ENCODE results near the gene HSF4.

HSF4 gene

DNA sequence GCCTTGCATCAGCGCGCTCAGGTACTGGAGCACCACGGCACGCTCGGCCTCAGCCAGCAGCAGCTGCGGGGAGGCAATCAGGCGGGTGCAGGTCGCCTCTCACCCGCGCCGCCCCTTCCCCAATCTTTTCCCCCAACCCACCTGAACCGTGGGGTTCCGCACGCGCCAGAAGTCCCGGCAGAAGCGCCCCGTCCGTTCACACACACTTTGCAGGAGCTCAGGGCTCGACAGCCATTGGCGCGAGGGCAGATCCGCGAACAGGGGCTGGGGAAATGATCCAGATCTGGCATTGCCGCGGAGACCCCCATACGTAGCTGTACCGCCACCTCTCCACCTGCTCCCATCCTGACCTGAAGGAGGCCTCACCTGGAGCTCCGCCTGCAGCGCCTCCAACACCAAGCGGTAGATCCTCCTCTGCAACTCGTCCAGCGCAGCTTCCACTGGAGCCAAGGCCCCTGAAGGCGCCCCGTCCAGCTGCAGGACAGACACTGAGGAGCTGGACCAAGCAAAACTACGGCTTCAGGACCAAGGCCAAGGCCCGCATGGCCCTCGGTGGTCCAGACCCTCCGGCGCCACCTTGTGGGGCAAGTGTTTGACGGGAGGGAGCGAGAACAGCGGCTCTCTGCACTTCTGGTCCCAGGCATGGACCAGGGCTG is 20.6 kb downstream of the HSF4 start:
- peak; percentile 72 for DNase-seq (ENCODE audit: low spot score)

- no peak for DNase-seq (ENCODE audit: low spot score)
These were observed 21.1 kb downstream of the HSF4 start for GRCh38 chr16:67185651-67186134.

GRCh38 chr16:67186550-67186950 is 22.0 kb downstream of the HSF4 start:
- DNase-seq (ENCODE audit: low spot score): no peak

DNA sequence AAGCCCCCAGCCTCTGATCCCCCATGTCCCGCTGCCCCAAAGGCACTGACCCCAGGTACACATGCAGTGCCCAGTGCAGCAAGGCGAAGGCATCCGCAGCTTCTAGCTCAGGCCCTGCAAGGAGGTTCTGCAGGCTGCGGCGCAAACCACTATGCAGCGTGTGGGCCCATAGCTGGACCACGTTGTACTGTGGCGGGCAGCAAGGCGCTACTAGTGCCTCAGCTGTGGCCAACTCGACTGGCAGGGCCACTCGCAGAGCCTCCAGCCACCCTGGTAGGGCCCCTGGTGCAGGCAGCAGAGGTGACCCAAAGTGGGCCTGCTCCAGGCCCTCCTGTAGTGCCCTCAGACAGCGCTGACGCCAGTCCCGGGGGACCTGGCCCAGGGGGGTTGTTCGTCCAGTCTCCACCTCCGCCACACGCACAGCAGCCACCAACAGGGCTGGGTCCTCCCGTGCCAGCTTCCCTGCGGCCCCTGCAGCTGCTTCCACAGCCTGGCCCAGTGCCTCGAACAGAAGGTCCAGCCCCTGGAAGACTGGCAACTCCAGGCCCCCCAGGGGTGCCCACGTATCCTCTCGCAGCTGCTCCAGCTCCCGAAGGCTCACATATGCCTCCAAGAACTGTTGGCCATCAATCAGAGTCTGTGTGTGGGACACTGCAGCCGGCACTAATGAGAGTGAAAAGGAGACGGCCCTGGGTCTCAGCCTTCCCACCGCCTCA is 22.8 kb downstream of the HSF4 start:
- DNase-seq (ENCODE audit: low spot score): no peak

GRCh38 chr16:67188323-67188722 is 23.8 kb downstream of the HSF4 start:
- DNase-seq (ENCODE audit: low spot score): no peak

GRCh38 chr16:67188798-67189197 is 24.3 kb downstream of the HSF4 start:
- DNase-seq (ENCODE audit: low spot score): no peak

- DNase-seq (ENCODE audit: low spot score): no peak
These were observed 25.5 kb downstream of the HSF4 start, which contains the start of gene EXOC3L1 for GRCh38 chr16:67190041-67190440. EXOC3L1 (minus strand) TSS chr16:67190136; CDS start chr16:67189676, 460 bp downstream.

DNA sequence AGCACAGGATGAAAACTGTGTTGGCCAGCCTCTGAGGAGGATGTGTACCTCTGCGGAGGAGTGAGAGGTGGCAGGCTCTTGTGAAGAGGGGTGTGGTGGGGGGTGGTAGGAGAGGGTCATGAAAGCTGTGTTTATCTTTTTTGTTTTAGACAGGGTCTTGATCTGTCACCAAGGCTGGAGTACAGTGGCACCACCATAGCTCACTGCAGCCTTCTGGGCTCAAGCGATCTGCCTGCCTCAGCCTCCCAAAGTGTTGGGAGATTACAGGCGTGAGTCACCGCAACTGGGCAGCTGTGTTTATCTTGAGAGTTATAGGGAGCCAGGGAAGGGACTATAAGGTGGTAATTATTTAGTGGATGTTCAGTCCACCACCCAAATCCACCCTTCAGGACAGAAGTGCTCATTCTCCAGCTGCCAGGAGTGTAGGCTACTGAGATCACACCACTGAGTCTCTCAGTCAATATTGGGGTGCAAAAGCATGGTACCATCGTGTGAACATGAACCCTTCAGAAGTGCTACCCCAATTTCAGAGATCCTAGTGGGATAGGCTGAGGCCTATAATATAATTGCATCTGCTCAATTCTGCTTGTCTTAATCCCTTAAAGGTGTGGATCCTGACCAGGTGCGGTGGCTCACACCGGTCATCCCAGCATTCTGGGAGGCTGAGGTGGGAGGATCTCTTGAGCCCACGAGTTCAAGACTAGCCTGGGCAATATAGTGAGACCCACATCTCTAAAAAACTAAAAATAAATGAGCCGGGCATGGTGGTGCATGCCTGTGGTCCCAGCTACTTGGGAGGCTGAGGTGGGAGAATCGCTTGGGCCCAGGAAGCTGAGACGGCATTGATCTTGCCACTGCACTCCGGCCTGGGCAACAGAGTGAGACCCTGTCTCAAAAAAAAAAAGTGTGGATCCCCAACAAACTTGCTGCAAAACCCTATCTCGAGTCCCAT is 26.2 kb downstream of the HSF4 start:
- no peak for DNase-seq (ENCODE audit: low spot score)

DNA sequence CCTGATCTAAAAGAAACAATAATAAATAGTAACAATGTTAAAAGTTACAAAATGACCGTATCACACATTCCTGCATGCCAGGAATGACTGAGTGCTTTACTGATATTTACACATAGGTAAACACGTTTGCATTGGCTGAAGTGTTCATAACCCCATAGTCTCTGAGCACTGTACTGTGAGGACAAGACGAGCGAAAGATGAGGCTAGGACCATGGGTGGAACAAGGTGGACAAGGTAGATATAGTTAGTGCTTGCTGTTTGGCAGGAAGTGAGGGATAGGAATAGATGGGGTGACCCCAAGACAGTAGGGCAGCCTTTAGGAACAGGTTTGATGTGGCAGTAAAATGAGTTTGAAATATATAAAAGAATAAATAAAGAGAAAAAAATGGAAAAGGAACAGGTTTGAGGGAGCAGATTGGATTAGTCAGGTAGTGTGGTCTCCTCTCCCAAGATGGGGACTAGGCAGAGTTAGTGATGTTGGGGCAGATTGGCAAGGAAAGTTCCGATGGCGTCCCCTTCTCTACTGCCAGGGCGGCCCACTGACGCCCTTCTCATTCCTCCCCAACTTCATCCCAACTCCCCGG is 27.0 kb downstream of the HSF4 start:
- no peak for DNase-seq (ENCODE audit: low spot score)

GRCh38 chr16:67191995-67192681 is 27.6 kb downstream of the HSF4 start, which contains the start of gene E2F4:
E2F4 (plus strand) TSS chr16:67192155; CDS start chr16:67192228, 73 bp downstream.
- peak; percentile 92 for DNase-seq (ENCODE audit: low spot score)

GRCh38 chr16:67192781-67193361 is 28.3 kb downstream of the HSF4 start:
- DNase-seq (ENCODE audit: low spot score): no peak

DNA sequence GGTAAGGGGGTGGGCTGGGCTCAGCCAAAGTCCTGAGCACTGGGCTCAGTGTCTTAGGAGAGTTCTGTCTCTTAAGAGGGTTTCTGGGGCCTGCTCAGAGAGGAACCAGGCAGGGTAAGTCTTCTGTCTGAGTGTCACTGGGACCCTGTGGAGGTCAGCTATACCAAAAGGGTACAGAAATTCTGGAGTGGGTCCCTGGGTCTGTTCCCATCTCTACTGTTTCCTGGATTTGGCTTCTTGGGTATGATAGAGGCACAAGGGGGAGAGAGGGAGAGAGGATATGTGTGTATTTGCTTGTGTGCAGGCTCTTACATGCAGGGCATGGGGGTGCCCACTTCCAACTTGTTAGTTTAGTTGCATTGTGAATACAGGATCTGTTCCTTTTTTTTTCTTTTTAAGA is 29.0 kb downstream of the HSF4 start:
- DNase-seq (ENCODE audit: low spot score): no peak

- no peak for DNase-seq (ENCODE audit: low spot score)
These were observed 29.7 kb downstream of the HSF4 start for GRCh38 chr16:67194260-67194659.

GRCh38 chr16:67195676-67196075 is 31.1 kb downstream of the HSF4 start:
- DNase-seq (ENCODE audit: low spot score): no peak

GRCh38 chr16:67196881-67197280 is 32.3 kb downstream of the HSF4 start:
- no peak for DNase-seq (ENCODE audit: low spot score)

DNA sequence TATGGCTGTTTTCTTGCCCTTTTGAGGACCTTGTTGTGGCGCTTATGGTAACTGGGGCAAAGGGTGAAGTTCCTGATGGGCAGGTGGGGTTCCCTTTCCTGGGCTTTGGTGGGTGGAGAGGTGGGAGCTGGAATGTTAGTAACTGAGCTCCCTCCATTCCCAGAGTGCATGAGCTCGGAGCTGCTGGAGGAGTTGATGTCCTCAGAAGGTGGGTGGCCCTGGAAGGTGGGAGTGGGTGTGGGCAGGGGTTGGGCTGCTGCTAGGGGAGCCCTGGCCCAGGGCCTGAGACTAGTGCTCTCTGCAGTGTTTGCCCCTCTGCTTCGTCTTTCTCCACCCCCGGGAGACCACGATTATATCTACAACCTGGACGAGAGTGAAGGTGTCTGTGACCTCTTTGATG is 33.2 kb downstream of the HSF4 start:
- no peak for DNase-seq (ENCODE audit: low spot score)

GRCh38 chr16:67198238-67198734 is 33.7 kb downstream of the HSF4 start:
- DNase-seq (ENCODE audit: low spot score): no peak

- DNase-seq (ENCODE audit: low spot score): no peak
These were observed 34.7 kb downstream of the HSF4 start, which contains the start of gene ELMO3 for GRCh38 chr16:67199011-67199807. ELMO3 (plus strand) TSS chr16:67199131; CDS start chr16:67199327, 196 bp downstream.

GRCh38 chr16:67199808-67200198 is 35.3 kb downstream of the HSF4 start:
- no peak for DNase-seq (ENCODE audit: low spot score)

DNA sequence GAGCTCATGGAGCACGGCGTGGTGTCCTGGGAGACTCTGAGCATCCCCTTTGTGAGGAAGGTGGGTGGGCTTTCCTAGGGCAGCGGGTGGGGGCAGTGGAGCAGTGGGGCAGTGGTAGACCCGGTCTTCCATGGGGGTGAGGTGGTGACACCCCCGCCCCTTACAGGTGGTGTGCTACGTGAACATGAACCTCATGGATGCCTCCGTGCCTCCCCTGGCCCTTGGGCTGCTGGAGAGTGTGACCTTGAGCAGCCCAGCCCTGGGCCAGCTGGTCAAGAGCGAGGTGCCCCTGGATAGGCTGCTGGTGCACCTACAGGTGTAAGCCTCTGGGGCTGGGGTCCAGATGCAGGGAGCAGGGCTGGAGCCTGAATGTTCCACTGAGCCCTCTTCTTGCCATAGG is 35.9 kb downstream of the HSF4 start:
- no peak for DNase-seq (ENCODE audit: low spot score)

Measured in putamen (tissue), 1 donor.